MV-4-11 (cell line): ENCODE results near the gene HOXA9.
A peak's percentile ranks its signal among the peaks of the same experiment; 100 is the strongest.

Experiments used
- DNase-seq: peaks from one replicate; lab custom pipeline; 2025; lab: John Stamatoyannopoulos, UW

Gene HOXA9

GRCh38 chr7:27151931-27152815, 13.2 kb downstream of the HOXA9 start, which contains the start of gene HOXA3:
HOXA3 (minus strand) TSS chr7:27152583; CDS start chr7:27110640, 41,943 bp downstream.
- no peak for DNase-seq

DNA sequence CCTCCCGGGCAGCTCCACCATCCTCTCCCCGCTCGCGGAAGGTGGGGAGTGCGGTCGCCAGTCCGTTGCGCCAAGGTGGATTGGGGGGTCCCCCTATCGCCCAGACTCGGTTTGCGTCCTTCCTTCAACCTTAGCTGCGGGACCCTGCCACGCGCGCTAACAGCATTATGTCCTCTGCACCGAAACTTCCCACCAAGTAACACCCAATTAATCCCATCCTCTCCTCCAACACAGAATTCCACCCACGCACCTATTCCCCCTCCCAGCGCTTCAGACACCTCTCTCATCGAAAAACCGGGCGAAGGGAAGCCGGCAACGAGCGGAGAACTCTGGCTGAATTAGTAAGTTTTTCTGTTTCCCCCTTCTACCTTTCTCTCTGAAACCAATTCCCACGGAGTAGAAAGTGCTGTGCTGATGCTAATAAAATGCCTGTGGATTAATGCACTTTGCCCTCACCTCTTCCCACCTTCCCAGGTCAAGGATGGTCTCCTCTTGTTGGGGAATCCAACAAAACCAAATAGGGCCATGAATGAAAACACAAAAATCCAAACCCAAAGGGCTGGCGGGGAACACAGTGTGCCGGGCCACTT, 13.9 kb downstream of the HOXA9 start:
- DNase-seq, result no peak

- peak; percentile 56 for DNase-seq
Observed at GRCh38 chr7:27150568-27151340, 14.6 kb downstream of the HOXA9 start.

DNA sequence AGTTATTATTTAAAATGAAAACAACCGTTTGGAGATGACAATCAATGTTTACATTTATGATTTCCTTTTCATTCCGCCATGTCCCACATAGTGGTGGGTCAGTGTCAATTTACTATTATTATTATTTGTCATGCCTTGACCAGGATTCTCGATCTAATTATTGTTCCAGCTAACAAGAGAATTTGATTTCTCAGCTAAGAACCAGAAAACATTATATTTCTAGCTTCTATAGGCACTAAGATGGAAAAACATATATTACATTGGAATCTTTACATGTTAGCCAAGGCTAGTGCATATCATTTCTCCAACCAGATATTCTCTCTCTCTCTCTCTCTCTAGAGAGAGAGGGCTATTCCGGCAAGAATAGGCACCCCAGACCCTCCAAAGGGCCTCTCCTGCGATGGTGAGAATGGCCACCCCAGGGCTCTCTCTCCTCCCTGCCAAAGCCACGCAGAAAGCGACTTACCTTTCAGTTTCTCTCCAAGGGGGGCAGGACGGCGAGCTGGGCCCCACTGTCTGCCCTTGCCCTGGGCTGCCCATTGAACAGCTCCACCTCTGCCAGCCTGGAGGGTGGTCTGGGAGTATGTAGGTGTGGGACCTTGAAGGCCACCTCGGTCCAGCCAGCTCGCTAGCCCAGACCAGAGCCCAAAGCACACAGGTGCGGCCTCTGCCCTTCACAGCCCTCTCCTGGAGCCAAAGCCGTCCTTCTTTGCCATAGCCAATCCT, 15.3 kb downstream of the HOXA9 start:
- no peak for DNase-seq

GRCh38 chr7:27148756-27149641, 16.3 kb downstream of the HOXA9 start:
- no peak for DNase-seq

DNA sequence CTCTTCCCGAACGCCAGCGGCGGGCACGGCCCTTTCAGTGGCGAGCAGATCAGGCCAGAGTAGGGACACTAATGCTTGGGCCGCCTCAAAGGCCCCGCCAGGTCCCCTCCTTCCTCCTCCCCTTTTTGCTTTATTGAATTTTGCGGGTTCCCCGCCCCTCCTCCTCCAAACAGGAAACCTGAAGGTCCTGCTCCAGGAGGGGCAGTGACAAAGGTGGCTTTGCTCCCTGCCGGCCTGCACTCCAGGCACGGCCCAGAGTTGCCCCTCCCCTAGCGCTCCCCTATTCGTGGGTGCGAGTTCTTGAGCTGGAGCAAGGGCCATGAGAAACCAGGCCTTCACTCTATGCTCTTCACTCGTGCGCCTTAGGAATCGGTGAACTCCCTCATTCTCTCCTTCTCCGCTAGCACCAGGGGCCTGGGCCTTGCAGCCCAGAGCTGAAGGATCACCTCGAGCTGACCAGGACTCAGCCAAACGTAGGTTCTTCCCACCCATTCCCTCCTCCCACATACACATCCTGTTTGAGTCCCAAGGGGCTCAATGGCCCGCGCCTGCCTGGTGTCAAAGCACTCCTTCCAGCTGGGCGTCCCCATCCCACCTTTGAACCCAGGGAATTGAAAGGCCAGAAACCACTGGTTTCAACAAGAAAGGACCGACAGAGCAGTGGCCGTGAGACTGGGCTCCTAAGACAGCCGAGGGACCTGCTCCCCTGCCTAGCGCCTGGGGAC, 17.1 kb downstream of the HOXA9 start:
- DNase-seq, result no peak

DNA sequence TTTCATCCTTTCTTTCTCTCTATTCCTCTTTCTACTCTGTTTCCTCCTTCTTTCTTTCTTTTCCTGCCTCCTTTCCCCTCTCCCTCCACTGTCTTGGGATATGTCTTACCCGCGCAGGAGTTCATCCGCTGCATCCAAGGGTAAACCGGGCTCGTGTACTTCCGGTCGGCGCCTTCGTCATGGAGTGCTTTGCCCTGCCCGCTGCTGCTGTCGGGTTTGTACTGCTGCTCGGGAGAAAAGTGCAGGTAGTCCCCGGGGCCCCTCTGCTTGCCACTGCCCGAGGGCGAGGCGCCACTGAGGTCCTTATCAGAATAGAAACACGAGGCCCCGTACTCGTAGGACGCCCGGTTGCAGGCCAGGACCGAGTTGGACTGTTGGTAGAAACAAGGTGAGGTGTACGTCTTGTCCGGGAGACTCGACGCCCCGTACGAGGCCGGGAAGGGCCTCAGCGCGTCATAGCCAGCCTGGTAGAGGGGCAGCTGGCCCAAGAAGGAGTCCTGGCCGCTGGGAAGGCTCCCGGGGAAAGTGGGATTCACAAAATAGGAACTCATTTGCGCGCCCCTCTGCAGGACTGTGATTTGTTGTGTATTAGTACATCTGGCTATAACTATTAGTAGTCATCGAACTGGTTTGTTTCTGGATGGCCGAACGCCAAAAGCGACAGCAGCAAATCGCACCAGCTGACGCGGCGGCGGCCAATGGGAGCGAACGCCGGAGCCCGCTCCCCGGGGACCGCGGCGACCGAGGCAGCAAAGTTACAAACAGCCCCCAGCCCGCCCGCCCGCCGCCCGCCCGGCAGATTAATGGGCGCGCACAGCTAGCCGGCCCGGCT, 17.9 kb downstream of the HOXA9 start, which contains the start of gene HOXA6:
Gene HOXA6, minus strand, starts transcription at position 576 of the 832 bp plus-strand sequence. Its CDS starts 25 bp downstream, at position 551.
- DNase-seq, result no peak

GRCh38 chr7:27146491-27147198, 18.7 kb downstream of the HOXA9 start:
- no peak for DNase-seq

DNA sequence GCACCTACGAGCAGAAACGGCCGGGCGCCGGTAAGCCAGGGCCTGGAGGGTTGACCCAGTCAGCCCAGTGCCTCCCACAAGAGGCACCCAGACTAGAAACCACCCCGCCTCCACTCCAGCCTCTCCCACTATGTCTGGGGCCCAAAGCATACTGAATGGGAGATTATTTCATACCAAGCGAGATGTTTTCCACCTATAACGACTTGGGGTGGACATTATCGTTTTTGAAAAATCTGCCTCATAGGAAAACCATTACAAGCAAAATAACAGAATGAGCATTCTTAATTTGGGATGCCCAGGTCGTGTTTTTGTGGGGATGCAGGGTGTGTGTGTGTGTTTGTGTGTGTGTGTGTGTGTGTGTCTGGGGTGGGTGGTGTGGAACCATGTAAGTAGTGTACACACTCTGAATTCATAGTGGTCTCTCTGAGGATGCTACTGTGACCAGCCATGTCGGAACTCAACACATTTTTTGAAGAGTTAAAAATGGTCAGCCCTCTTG, 19.4 kb downstream of the HOXA9 start:
- no peak for DNase-seq

- DNase-seq, result no peak
Observed at GRCh38 chr7:27145165-27145913, 20.0 kb downstream of the HOXA9 start.

DNA sequence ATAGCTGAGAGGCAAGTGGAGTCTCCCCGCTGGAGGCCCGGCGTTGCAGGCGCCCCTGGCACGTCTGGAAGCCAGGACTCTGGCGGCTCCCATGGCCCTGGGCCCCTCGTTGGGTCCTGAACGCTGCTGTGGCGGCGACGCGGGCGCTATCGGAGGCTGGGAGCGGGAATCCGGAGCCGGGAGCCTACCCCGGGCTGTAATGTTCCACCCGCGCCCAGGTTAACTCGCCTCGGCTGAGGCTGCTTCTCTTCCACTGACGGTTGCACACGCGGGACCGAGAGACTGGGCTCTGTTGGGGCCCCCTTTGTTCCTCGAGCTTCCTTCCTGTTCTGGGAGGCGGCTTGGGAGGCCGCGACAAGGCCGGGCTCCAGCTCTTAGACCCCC, 20.6 kb downstream of the HOXA9 start:
- no peak for DNase-seq

DNA sequence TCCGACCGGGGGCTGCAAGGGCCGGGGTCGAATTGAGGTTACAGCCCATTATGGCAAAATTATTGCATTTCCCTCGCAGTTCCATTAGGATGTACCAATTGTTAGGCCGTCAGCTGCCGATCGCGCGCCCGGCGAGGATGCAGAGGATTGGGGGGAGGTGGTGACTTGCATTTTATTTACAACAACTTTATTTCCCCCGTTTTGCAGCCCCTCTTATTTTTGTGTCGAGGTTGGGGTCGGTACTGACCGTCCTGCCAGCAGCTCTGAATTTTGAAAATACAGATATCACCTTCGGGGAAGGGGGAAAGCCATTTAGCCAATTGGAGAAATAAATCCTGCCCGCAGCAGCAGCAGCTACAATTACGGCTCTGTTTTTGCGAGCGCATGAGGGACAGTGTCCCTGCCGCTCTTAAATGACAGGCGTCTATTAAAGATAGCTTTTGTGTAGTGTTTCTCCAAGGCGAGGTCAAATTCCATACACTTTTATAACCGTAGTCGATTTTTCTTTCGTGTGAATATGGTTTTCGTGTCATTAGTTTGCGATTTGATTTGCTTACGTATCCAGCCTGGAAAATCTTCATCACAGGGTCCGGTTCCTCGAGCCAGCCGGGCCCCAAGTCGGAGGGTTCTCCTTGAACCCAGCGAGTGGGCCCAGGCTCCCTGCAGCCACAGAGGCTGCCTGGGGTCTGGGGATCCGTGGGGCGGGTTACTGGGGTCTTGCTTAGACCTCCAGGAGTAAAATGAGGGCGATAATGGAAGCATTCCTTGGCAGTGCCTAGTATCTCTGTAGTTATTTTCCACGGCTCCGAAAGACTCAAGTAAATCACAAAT, 21.2 kb downstream of the HOXA9 start:
- no peak for DNase-seq

DNA sequence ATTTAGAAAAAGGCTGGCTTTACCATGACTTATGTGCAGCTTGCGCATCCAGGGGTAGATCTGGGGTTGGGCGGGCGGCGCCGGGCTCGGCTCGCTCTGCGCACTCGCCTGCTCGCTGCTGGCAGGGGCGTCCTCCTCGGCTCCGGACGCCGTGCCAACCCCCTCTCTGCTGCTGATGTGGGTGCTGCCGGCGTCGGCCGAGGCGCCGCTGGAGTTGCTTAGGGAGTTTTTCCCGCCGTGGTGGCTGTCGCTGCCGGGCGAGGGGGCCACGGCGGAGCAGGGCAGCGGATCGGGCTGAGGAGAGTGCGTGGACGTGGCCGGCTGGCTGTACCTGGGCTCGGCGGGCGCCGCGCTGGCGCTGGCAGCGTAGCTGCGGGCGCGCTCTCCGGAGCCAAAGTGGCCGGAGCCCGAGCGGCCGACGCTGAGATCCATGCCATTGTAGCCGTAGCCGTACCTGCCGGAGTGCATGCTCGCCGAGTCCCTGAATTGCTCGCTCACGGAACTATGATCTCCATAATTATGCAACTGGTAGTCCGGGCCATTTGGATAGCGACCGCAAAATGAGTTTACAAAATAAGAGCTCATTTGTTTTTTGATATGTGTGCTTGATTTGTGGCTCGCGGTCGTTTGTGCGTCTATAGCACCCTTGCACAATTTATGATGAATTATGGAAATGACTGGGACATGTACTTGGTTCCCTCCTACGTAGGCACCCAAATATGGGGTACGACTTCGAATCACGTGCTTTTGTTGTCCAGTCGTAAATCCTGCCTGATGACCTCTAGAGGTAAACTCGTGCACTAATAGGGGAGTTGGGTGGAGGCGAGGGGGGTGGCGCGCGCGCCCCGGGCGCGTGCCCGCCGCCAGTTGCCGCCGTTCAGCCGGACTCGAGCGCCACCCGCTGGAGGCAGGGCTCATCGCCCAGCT, 22.1 kb downstream of the HOXA9 start, which contains the start of gene HOXA5:
Gene HOXA5, minus strand, starts transcription at position 659 of the 927 bp plus-strand sequence. Its CDS starts 74 bp downstream, at position 585.
- peak; percentile 75 for DNase-seq

DNA sequence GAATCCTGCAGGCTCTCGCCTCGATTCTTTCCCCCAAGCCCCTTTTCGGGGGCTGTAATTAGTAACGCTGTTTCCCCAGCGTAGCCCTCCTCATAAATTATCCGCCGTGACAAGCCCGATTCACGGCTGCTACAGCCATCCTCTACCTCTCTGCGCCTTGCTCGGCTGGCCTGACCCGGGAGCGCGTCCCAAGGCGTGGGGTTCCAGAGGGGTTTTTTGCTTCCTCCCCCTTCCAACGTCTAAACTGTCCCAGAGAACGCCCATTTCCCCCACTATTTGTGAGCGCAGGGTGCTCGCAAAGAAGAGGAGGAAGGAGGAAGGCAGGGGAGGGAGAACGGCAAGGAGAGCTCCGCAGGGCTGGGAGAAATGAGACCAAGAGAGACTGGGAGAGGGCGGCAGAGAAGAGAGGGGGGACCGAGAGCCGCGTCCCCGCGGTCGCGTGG, 22.7 kb downstream of the HOXA9 start:
- no peak for DNase-seq

DNA sequence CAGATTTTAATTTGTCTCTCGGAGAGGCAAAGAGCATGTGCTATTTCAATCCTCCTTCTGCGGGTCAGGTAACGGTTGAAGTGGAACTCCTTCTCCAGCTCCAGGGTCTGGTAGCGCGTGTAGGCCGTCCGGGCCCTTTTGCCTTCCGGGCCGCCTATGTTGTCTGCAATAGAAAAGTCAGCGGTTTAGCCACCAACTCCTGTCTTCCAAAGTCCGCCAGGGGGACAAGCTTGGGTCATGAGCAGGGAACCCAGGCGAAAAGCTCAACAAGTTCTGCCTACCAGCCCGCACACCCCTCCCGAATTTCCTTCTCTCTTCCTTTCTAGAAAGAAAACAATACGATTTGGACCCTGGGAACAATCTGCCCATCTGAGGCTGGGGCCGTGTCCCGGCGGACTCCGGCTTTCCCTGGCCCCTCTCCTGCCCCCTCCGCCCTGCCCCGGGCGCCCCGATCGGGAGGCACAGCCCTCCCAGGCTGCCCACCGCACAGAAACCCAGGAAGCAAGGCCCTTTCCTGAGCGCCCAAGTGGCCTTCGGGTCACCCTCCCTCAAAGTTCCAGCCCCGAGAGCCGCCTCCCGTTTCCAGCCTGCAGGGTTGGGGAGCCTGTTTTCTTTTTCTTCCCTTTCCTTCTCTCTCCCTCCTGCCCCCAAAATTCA, 23.3 kb downstream of the HOXA9 start:
- DNase-seq, result no peak
